ENCODE data around the gene TMEM250.
"Not testable (repeated sequence)": the region's sequence is repeated elsewhere in the genome, so short reads cannot be mapped to it uniquely, and the experiment has no call there.

The TMEM250 gene

GRCh38 chr9:136151214-136151804 is 32.6 kb upstream of the TMEM250 start:
- Mint-ChIP-seq H3K36me3 (no peaks in the 10 kb centered on the region), H3K9me3 (no peaks in the 10 kb centered on the region)

GRCh38 chr9:136150664-136151213 is 32.1 kb upstream of the TMEM250 start:
- not testable (repeated sequence) for H3K27ac Mint-ChIP-seq, H3K36me3 Mint-ChIP-seq, H3K9me3 Mint-ChIP-seq, ATAC-seq, H3K4me3 Mint-ChIP-seq, H3K4me1 Mint-ChIP-seq
- H3K27me3 Mint-ChIP-seq, result peaks cover 43% of the 10 kb centered on the region

More at GRCh38 chr9:136151214-136151804, 32.6 kb upstream of the TMEM250 start:
- no peak for ATAC-seq
- peaks cover 42% of the 10 kb centered on the region for H3K27me3 Mint-ChIP-seq
- H3K4me1 Mint-ChIP-seq, result no peaks in the 10 kb centered on the region
- no peak overlapping the region for H3K27ac Mint-ChIP-seq
- H3K4me3 Mint-ChIP-seq, result no peak overlapping the region

- no peak overlapping the region for H3K4me3 Mint-ChIP-seq
- no peaks in the 10 kb centered on the region for H3K36me3 Mint-ChIP-seq
- no peaks in the 10 kb centered on the region for H3K9me3 Mint-ChIP-seq
- H3K4me1 Mint-ChIP-seq, result no peaks in the 10 kb centered on the region
- H3K27ac Mint-ChIP-seq, result no peak overlapping the region
- H3K27me3 Mint-ChIP-seq, result peaks cover 43% of the 10 kb centered on the region
- ATAC-seq, result no peak
Observed at GRCh38 chr9:136149853-136150252, 31.2 kb upstream of the TMEM250 start.

- peaks cover 43% of the 10 kb centered on the region for H3K27me3 Mint-ChIP-seq
- no peaks in the 10 kb centered on the region for H3K9me3 Mint-ChIP-seq
- no peak overlapping the region for H3K4me3 Mint-ChIP-seq
- H3K36me3 Mint-ChIP-seq, result no peaks in the 10 kb centered on the region
- no peaks in the 10 kb centered on the region for H3K4me1 Mint-ChIP-seq
- H3K27ac Mint-ChIP-seq, result no peak overlapping the region
- no peak for ATAC-seq
Observed at GRCh38 chr9:136149337-136149736, 30.7 kb upstream of the TMEM250 start.

- H3K27ac Mint-ChIP-seq, result no peak overlapping the region
- no peaks in the 10 kb centered on the region for H3K9me3 Mint-ChIP-seq
- H3K36me3 Mint-ChIP-seq, result no peaks in the 10 kb centered on the region
- peaks cover 43% of the 10 kb centered on the region for H3K27me3 Mint-ChIP-seq
- no peak overlapping the region for H3K4me3 Mint-ChIP-seq
- no peaks in the 10 kb centered on the region for H3K4me1 Mint-ChIP-seq
- ATAC-seq, result no peak
Observed at GRCh38 chr9:136148766-136149165, 30.1 kb upstream of the TMEM250 start.

- Mint-ChIP-seq H3K4me1 (no peaks in the 10 kb centered on the region), H3K36me3 (no peaks in the 10 kb centered on the region), H3K27ac (no peak overlapping the region), H3K4me3 (no peak overlapping the region), H3K27me3 (peaks cover 42% of the 10 kb centered on the region), H3K9me3 (no peaks in the 10 kb centered on the region)
- ATAC-seq, result no peak
Observed at GRCh38 chr9:136147890-136148714, 29.4 kb upstream of the TMEM250 start.

- peaks cover 42% of the 10 kb centered on the region for H3K27me3 Mint-ChIP-seq
Observed at GRCh38 chr9:136147038-136147889, 28.6 kb upstream of the TMEM250 start.

GRCh38 chr9:136146126-136147037 is 27.7 kb upstream of the TMEM250 start:
- Mint-ChIP-seq H3K9me3 (no peaks in the 10 kb centered on the region), H3K4me1 (no peaks in the 10 kb centered on the region), H3K27ac (no peak overlapping the region)

More at GRCh38 chr9:136147038-136147889, 28.6 kb upstream of the TMEM250 start:
- Mint-ChIP-seq H3K4me1 (no peaks in the 10 kb centered on the region), H3K4me3 (no peak overlapping the region), H3K27ac (no peak overlapping the region), H3K9me3 (no peaks in the 10 kb centered on the region), H3K36me3 (no peaks in the 10 kb centered on the region)
- no peak for ATAC-seq

GRCh38 chr9:136145580-136145979 is 26.9 kb upstream of the TMEM250 start:
- Mint-ChIP-seq H3K9me3 (no peaks in the 10 kb centered on the region), H3K27me3 (peaks cover 42% of the 10 kb centered on the region), H3K4me3 (no peak overlapping the region), H3K27ac (no peak overlapping the region), H3K36me3 (no peaks in the 10 kb centered on the region), H3K4me1 (no peaks in the 10 kb centered on the region)
- ATAC-seq, result no peak

More at GRCh38 chr9:136146126-136147037, 27.7 kb upstream of the TMEM250 start:
- H3K27me3 Mint-ChIP-seq, result peaks cover 42% of the 10 kb centered on the region
- no peak for ATAC-seq
- no peak overlapping the region for H3K4me3 Mint-ChIP-seq
- H3K36me3 Mint-ChIP-seq, result no peaks in the 10 kb centered on the region

- Mint-ChIP-seq H3K36me3 (no peaks in the 10 kb centered on the region), H3K27me3 (peaks cover 42% of the 10 kb centered on the region), H3K4me1 (no peaks in the 10 kb centered on the region), H3K27ac (no peak overlapping the region), H3K4me3 (no peak overlapping the region), H3K9me3 (no peaks in the 10 kb centered on the region)
- no peak for ATAC-seq
Observed at GRCh38 chr9:136144450-136144849, 25.8 kb upstream of the TMEM250 start.

GRCh38 chr9:136143215-136144001 is 24.7 kb upstream of the TMEM250 start:
- Mint-ChIP-seq H3K4me1 (no peaks in the 10 kb centered on the region), H3K27me3 (peaks cover 38% of the 10 kb centered on the region), H3K9me3 (no peaks in the 10 kb centered on the region), H3K4me3 (no peak overlapping the region), H3K27ac (no peak overlapping the region), H3K36me3 (no peaks in the 10 kb centered on the region)
- no peak for ATAC-seq

GRCh38 chr9:136142859-136143214 is 24.2 kb upstream of the TMEM250 start:
- H3K27me3 Mint-ChIP-seq, result peaks cover 33% of the 10 kb centered on the region
- H3K4me1 Mint-ChIP-seq, result no peaks in the 10 kb centered on the region
- no peak overlapping the region for H3K4me3 Mint-ChIP-seq
- no peaks in the 10 kb centered on the region for H3K9me3 Mint-ChIP-seq
- no peaks in the 10 kb centered on the region for H3K36me3 Mint-ChIP-seq
- no peak overlapping the region for H3K27ac Mint-ChIP-seq
- ATAC-seq, result no peak

- Mint-ChIP-seq H3K27ac (no peak overlapping the region), H3K4me1 (no peaks in the 10 kb centered on the region), H3K27me3 (peaks cover 37% of the 10 kb centered on the region), H3K9me3 (no peaks in the 10 kb centered on the region), H3K36me3 (no peaks in the 10 kb centered on the region), H3K4me3 (no peak overlapping the region)
- ATAC-seq, result no peak
Observed at GRCh38 chr9:136142414-136142796, 23.7 kb upstream of the TMEM250 start.

Data from stimulated activated memory B cell treated with anti-CD40 and anti-IgM and Interleukin-4, amounts not matched to agents 10 μg/mL and 1 μg/mL and 100 μg/mL, for 72 hours (primary cell).